ENCODE results near the gene RSAD1.

GRCh38 chr17:50495217-50495823 is 16.7 kb downstream of the RSAD1 start:
- TF ChIP-seq FOXK2 (IDR thresholded peaks at IDR 0.05): no peak
- no peak for TF ChIP-seq FOXA1 (IDR thresholded peaks at IDR 0.05)
- TF ChIP-seq SP1 (IDR thresholded peaks at IDR 0.05): no peak
- TF ChIP-seq BHLHE40 (IDR thresholded peaks at IDR 0.05; ENCODE audit: borderline replicate concordance): no peak
- TF ChIP-seq ELF4 (IDR thresholded peaks at IDR 0.05): no peak
- no peak for TF ChIP-seq CTBP1 (IDR thresholded peaks at IDR 0.05; ENCODE audit: borderline replicate concordance)
- no peak for TF ChIP-seq TARDBP (IDR thresholded peaks at IDR 0.05)
- no peak for TF ChIP-seq PKNOX1 (IDR thresholded peaks at IDR 0.05)
- TF ChIP-seq SUZ12 (IDR thresholded peaks at IDR 0.05): no peak
- TF ChIP-seq NFRKB (IDR thresholded peaks at IDR 0.05): no peak
- no peak for TF ChIP-seq HDGF (IDR thresholded peaks at IDR 0.05; ENCODE audit: borderline replicate concordance)
- TF ChIP-seq LEF1 (IDR thresholded peaks at IDR 0.05; ENCODE audit: borderline replicate concordance): no peak
